BJ (cell line): ENCODE data around the gene CMTR2. TPM values are rescaled to one million over a fixed set of nuclear protein-coding genes. Genes with fewer than 3 reads are reported as not detected.

Experiments
- CTCF ChIA-PET: fragments of 350-600 bp; formaldehyde crosslinking; extraction: SDS; loops from one replicate; lab custom pipeline; 2021; ENCODE audit warnings: antibody characterized with exemption, inconsistent platforms; lab: Yijun Ruan, JAX
- POLR2A ChIA-PET: fragments of 300-600 bp; sonication (Branson Sonifier 250); formaldehyde crosslinking; extraction: SDS; loops from one replicate; lab custom pipeline; 2021; ENCODE audit warnings: antibody characterized with exemption; lab: Charles Lee
- DNase-seq: peaks from one replicate; pipeline ENCODE4 v3.0.0-alpha.2; 2011; ENCODE audit warnings: low read depth
- H3K27me3 ChIP-seq: 2 replicates; pipeline ENCODE4 v1.6.0; 2011; ENCODE audit warnings: low read length; ENCODE audit not compliant: control insufficient read depth, insufficient read depth
- H3K36me3 ChIP-seq: 2 replicates; pipeline ENCODE4 v1.5.1; 2011; ENCODE audit warnings: low read length; ENCODE audit not compliant: control insufficient read depth, insufficient read depth
- H3K4me3 ChIP-seq: 2 replicates; pipeline ENCODE4 v1.5.1; 2011; ENCODE audit warnings: low read depth, mild to moderate bottlenecking, control low read depth, low read length
- polyA plus RNA-seq: library from polyadenylated mRNA; depleted of rRNA; stranded (reverse); fragments of >200 nt; gene quantifications from 2 replicates; pipeline ENCODE4 v1.2.3, GENCODE V29; 2011
- TF ChIP-seq, protein P1 (sequence below): IDR thresholded peaks from 2 replicates; pipeline ENCODE4 v1.5.1; 2011; ENCODE audit warnings: low read depth, mild to moderate bottlenecking, control low read depth, inconsistent platforms, low read length, moderate library complexity; ENCODE audit not compliant: insufficient read depth

CMTR2 gene
- polyA plus RNA-seq, 1 experiment = 10.2 TPM

DNA sequence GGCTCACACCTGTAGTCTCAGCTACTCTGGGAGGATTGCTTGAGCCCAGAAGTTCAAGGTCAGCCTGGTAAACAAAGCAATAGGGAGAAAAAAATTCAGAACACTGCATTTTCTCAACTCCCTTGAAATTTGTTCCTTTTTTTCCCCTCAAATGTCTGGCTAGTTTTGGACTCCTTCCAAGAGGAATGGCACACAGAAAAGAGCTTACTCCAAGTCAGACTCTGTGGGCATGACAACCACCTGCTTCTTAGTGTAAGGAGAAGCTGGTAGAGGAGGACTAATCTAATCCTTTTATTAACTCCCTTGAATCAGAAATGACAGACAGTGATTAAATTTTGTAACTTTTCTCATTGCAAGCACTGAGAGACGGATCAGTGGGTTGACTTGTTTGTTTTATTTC lies 30.8 kb downstream of the CMTR2 start:
- H3K4me3 ChIP-seq = no peak overlapping the region
- DNase-seq = no peak
- POLR2A ChIA-PET = no interaction called here
- TF ChIP-seq, protein P1, sequence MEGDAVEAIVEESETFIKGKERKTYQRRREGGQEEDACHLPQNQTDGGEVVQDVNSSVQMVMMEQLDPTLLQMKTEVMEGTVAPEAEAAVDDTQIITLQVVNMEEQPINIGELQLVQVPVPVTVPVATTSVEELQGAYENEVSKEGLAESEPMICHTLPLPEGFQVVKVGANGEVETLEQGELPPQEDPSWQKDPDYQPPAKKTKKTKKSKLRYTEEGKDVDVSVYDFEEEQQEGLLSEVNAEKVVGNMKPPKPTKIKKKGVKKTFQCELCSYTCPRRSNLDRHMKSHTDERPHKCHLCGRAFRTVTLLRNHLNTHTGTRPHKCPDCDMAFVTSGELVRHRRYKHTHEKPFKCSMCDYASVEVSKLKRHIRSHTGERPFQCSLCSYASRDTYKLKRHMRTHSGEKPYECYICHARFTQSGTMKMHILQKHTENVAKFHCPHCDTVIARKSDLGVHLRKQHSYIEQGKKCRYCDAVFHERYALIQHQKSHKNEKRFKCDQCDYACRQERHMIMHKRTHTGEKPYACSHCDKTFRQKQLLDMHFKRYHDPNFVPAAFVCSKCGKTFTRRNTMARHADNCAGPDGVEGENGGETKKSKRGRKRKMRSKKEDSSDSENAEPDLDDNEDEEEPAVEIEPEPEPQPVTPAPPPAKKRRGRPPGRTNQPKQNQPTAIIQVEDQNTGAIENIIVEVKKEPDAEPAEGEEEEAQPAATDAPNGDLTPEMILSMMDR = no peak
- CTCF ChIA-PET = no interaction called here
- peaks cover 2% of the 10 kb centered on the region; the same call in 1 of the 2 replicates for H3K27me3 ChIP-seq
- no peaks in the 10 kb centered on the region for H3K36me3 ChIP-seq

DNA sequence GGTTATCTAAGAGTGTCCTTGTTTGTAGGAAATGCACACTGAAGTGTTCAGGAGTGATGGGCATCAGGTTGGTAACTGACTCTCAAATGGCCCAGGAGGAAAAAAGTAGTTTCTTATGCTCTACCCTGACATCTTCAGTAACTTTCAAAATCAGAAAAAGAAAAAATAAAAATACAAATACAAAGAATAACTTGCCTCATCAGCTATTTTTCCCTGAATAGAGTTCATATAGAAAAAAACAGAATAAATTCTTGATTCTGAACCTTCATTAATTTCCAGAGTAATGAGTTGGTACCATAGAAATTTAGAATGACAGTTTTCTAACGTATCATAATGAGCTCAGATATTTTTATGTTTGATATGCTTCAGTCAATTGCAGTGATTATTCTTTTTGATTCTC lies 31.4 kb downstream of the CMTR2 start:
- POLR2A ChIA-PET = no interaction called here
- DNase-seq = no peak
- Histone ChIP-seq H3K36me3 (no peaks in the 10 kb centered on the region), H3K27me3 (peaks cover 2% of the 10 kb centered on the region; the same call in 1 of the 2 replicates), H3K4me3 (no peak overlapping the region)
- TF ChIP-seq, protein P1 = no peak
- CTCF ChIA-PET = no interaction called here

DNA sequence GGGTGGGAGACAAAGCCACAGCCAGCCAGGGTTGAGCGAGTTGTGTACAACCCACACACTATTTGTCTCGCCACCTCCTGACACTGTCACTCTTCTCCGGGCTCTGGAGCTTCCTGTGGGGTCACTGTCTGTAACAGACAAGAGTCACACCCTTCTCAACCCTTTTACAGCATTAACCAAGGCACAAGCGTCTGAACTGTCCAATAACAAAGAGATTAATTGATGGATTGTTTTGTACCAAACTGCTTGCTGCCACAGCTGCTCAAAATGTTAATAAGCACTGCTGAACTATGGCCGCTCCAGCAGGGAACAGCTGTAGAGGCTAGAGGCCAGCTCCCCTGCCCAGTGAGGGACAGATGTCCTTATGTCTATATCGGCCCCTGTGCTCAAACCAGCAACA lies 33.5 kb downstream of the CMTR2 start:
- POLR2A ChIA-PET = no interaction called here
- Histone ChIP-seq H3K27me3 (no peaks in the 10 kb centered on the region), H3K4me3 (no peak overlapping the region), H3K36me3 (no peaks in the 10 kb centered on the region)
- no peak for DNase-seq
- CTCF ChIA-PET = no interaction called here
- TF ChIP-seq, protein P1 = no peak

DNA sequence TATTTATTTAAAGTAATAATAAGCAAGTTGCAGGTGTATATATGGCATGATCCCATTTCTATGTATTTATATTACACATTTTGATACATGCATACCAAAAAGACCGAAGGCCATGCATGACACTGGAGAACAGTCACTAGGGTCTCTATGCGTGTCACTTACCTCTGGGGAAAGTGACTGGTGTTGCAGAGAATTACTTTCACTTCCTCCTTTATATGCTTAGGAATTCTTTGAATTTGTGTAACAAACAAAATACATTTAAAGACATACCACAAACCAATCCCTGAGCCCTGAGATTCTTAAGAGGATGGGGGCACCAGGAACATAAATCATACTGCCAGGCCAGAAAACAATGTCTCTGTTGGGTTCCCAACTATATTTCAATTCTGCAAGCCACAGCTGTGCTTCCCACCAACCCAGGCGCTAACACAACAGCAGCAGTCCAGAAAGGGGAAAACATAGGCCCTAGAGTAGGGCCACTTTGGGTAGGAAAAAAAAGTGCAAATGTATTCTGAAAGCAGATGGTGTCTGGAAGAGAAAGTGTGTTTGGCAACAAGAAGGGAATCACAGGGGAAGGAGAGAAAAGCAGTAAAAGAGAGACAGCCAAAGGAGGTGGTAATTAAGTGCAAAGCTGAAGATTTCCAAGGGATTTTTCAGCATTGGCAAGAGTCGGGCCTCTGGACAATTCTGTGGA lies 34.2 kb downstream of the CMTR2 start:
- Histone ChIP-seq H3K27me3 (no peaks in the 10 kb centered on the region), H3K4me3 (no peak overlapping the region), H3K36me3 (no peaks in the 10 kb centered on the region)
- TF ChIP-seq, protein P1 = no peak
- DNase-seq = no peak
- POLR2A ChIA-PET = no interaction called here
- CTCF ChIA-PET = no interaction called here

DNA sequence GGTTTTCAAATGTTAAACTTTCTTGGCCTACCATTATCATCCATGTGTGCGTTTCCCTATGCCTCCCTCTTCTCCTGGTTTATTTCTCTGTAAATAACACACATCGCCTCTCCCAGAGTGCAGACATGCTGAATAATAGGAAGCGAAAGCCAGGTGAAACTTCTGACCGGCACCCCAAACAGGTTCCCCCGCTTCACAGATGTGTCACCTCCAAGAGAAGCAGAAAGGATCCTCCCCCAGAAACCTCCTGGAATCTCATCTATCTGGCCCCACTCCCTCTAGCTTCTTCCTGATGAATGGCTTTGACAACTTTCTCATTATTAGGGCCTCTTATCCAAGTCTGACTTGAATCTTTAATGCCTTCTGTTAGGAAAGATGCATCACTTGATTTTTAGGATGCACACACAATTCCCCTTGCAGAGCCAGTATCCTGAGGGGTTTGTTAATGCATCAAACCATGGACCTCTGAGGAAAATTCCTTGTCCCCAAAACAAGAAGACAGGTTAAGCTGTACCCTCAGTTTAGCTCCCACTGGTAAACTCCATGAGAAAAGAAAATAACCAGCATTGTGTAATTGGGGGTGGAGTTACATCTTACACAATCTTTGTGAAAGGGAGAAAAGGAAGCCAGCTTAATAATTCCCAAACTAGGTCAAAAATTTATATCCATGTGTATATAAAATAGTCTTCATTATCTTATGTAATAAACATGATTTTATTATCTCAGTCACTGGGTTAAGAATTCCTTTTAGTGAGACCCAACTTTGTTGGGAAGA lies 38.6 kb downstream of the CMTR2 start:
- TF ChIP-seq, protein P1 = no peak
- H3K36me3 ChIP-seq = no peaks in the 10 kb centered on the region
- DNase-seq = no peak
- ChIA-PET POLR2A (no interaction called here), CTCF (interaction anchor here (1.0 kb wide), 1 partner anchor 61 kb away, joined by 3 read pairs; no protein-coding TSS in a partner anchor)
- no peaks in the 10 kb centered on the region for H3K27me3 ChIP-seq
- H3K4me3 ChIP-seq = no peak overlapping the region
